ENCODE results near the gene TBX4. TPM values are rescaled to one million over a fixed set of nuclear protein-coding genes. Genes with fewer than 3 reads are reported as not detected.
A peak's percentile ranks its signal among the peaks of the same experiment; 100 is the strongest.

Gene TBX4
- total RNA-seq, 1 experiment from 2014 or later: not detected

GRCh38 chr17:61453566-61454380, 1.6 kb downstream of the TBX4 start:
- DNase-seq (ENCODE audit: low read depth): no peak

DNA sequence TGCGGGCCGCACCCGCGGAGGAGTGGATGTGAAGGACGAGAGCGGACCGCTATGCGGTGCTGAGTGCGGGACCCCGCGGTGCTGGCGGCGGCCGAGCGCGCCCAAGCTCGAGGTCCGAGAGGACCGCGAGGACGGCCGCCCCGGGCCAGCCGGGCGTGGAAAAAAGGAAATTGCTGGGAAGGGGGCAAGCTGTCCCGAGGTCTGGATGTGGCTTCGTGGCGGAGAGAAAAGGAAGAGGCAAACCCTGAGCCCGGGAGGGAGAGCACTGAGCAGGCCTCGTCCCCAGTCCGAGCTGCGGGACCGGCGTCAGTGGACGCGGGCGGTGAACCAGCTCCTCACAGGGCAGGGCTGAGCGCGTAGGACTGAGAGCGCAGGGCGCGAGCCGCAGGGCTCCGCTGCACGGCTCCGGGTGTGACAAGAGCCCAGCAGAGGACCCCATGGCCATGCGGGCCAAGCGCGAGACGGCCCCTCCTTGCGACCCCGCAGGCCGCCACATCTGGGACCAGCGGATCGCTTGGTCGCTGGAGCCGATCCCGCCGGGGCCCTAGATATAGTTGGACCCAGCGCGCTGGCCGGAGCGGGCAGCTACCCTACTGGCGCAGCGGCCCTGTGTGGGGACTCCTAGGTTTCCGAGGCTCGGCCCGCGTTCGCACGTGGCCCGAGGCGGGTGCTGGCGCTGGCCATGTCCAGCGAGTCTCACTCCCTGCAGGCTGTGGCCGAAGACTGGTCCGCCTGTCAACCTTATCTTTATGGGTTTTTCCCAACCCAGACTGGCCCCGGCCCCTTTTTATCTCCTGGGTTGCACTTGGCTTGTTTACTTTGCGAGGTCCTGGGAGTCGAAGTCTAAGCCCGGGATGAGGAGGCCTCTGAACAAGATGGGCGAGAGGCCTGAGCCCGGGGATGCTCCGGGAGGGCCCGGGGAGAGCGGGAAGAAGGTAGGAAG, 2.4 kb downstream of the TBX4 start:
- no peak for DNase-seq (ENCODE audit: low read depth)

DNA sequence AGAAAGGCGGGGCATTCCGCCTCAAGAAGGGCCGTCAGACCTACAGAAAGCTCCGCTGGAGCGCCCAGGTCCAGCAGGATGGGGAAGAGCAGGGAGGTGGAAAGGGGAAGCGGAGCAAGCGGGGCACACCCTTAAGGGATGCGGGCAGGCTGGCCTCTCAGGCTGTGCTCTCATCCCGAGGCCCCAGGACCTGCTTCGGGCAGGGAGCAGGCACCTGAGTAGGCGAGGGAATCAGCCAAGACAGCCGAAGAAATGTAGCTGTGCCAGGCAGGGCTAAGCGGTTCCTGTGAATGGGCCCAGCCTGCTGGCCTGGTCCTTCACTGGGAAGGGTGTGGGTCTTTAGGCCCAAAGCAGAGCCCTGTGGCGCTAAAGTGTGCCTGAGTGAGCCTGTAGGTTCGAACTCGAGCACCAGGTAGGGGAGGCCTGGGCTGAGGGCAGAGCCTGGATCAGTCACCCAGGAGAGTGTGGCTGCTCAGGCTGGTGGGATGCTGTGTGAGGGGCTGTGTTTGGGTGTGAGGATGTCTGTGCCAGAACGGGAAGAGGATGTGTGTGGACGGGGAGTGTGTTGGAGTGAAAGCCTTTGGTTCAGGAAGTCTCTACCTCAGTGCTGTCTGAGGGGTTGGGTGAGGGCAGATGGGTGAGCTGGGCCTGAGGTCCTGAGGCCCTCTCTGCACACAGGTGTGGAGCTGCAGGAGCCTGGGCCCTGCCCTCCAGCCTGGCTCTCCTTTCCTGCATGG, 3.3 kb downstream of the TBX4 start:
- DNase-seq (ENCODE audit: low read depth): no peak

DNA sequence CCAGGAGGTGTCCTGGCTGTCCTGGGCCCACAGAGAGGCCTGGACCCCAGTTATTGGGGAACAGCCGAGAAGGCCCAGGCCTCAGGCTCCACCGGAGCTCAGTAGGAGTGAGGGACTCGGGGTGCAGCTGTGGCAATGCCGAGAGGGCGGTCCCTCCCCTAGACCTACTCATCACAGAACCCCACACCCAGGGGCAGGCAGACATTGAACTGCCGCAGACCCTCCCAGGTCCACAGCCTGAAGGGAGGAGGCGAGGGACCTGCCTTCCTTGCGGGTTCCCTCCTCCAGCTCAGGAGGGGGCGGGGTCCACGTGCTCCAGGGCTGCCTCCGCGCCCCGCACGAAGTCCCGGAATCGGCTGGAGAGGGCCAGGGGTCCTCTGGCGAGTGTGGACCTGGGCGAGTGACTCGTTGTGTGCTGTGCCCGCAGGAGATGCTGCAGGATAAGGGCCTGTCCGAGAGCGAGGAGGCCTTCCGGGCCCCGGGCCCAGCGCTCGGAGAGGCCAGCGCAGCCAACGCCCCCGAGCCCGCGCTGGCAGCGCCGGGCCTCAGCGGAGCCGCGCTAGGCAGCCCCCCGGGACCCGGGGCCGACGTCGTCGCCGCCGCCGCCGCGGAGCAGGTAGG, 3.9 kb downstream of the TBX4 start:
- no peak for DNase-seq (ENCODE audit: low read depth)

GRCh38 chr17:61456688-61457225, 4.5 kb downstream of the TBX4 start:
- no peak for DNase-seq (ENCODE audit: low read depth)

- no peak for DNase-seq (ENCODE audit: low read depth)
Observed at GRCh38 chr17:61457226-61457983, 5.2 kb downstream of the TBX4 start.

DNA sequence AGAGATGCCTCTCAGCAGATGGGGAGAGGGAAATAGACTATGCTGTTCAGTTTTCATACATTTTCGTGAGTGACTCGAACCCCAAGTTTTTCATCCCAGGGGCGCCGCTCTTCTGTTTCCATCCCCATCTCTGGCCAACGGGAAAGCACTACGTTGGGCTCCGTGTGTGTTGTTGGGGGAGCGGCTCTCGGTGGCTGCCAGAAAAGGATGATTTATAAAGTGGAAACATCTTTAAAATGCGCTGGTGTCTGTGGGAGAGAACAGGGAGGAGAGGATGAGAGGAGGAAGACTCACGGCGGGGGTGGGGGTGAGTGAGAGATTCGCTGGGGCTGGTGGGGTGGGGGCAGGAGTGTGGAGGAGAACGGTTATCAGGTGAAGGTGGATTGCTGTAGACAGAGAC, 5.8 kb downstream of the TBX4 start:
- DNase-seq (ENCODE audit: low read depth): no peak

DNA sequence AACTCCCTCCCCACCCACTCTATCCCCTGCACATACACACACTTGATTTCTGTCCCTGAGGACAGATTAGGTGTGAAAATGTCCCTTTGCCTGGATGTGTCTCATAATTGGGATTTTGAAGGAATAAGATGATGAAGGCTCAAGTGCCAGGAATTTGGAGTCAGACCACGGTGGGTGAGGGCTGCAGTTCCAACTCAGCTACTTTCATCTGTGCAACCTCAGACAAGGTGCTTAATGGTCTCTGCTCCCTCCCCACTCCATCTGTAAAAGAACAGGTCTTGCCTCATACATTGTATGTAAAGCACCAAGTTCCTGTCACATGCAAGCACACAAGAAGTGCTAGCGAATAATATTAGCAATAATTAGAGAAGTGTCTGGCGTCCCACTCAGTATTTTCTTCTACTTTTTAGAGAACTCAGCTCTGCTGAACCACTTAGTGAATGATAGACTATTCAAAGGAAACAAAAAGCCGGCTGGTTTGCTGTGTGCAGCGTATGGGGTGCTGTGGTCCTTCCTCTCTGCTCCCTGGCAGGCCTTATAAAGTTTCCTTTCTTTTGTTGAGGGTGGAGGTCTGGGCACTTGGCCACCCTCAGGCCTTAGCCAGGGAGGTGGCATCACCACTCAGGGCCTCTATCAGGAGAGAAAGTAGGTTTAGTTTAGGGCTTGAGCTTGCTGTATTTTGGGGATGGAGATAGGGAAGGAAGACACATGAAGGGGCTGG, 6.4 kb downstream of the TBX4 start:
- no peak for DNase-seq (ENCODE audit: low read depth)

DNA sequence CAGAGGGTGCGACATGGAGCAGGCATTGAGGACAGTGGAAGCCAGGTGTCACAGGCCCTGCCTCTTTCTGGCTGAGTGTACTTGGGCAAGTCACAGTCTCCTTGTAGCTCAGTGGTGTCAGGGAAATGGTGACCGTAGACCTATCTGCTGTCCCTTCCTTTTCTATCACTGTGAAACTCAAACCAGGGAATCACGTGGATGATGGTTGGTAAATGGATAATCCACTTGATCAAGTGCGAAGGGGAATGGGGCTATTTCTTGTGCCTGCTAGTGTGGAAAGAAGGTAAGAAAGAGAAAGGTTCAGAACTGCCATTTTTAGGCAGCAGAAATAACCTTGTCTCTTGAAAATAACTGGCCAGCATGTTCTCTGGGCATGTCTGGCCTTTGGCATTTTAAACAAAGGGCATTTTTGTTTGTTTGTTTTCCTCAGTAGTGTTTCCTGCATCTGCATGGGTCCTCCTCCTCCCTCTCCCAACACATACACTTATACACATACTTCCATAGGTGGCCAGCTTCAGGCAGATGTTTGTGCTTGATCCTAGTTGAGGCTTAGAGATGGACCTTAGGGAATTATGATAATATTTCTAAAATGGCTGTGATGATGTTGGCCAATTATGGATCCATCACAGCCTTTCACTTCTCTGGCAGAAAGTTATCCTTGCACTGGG, 7.1 kb downstream of the TBX4 start:
- DNase-seq (ENCODE audit: low read depth): no peak

- DNase-seq (ENCODE audit: low read depth): no peak
Observed at GRCh38 chr17:61459939-61460718, 7.9 kb downstream of the TBX4 start.

DNA sequence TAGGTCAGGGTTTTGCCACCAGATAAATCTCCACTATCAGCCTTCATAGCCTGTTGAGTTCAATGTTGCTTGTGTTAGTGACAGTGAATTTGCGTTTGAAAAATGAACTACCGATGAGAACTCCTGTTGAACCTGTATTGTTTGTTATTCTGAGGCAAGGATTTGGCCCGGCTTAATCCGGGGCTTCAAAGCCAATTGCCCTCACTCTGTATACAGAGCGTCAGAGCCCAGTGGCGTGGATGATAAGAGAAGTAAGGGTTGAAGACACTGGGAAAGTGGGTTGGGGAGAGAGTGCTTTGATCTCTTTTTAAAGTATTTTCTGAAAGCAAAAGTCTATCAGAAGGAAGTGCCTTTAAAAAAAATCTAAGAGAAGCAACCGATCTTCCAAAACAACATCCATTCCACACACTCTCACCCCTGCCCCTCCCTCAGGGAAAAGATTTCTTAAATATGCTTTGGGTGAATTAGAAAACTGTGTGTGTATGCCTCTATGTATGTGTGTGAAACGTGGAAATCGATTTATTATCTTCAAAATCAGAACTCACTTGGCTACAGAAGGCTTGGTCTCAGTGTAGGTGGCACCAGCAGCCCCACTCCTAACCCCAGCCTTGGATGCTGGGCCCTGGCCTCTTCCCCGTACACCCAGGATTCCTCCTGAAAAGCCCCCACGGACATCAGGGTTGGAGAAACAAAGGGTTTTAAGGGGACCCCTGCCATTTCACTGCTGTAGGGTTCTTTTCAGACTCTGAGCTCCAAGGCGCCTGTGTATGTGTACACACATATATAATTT, 8.8 kb downstream of the TBX4 start:
- DNase-seq (ENCODE audit: low read depth): no peak

DNA sequence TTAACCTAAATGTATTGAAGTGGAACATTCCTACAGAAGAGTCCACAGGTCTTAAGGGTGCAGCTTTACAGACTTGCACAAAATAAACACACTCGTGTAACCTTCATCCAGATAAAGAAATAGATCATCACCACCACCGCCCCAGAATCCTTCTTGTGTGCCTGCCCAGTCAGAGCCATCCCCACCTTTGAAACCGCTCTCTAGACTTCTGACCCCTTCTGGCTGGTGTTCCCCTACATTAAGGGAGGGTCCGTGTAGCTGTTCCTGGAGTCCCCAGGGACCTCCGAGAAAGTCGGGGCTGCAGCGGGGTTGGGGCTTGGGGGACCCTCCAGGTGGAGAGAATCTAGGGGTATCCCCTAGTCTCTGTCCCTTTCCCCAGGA, 9.4 kb downstream of the TBX4 start:
- no peak for DNase-seq (ENCODE audit: low read depth)

- DNase-seq (ENCODE audit: low read depth): no peak
Observed at GRCh38 chr17:61461967-61462718, 9.9 kb downstream of the TBX4 start.

DNA sequence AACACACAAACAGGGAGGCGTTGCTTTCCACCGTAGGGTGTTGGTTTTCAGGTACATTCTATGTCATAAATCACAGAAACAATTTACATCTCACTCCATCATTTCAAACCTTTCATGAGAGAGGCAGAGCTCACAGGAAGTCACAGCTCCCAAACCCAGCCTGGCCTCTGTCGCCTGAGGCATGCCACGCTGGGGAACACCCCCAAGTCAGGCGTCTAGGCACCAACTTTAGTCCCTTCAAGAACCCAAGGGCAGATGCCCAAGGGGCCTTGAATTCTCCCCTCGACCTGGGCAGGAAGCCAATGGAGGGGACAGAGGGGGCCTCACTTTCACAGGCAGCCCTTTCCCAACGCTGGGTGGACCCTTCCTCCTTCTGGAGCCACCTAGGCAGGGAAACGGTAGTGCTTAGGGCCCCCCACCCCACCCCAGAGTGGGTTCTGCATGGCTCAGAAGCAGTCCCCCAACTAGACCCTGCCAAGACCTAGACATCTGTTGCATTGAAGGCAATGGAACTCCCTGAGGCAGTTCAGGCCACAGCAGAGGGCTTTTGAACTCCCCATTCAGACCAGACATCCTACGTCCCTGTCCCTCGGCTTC, 10.6 kb downstream of the TBX4 start:
- no peak for DNase-seq (ENCODE audit: low read depth)

GRCh38 chr17:61463316-61464129, 11.3 kb downstream of the TBX4 start:
- DNase-seq (ENCODE audit: low read depth): peak; percentile 31

Data from LHCN-M2 (cell line).